Activated effector memory CD4-positive, alpha-beta T cell treated with Interleukin-2 at 50 U/mL for 16 hours (primary cell): ENCODE results near the gene SMIM12.
"Not testable (repeated sequence)": the region's sequence is repeated elsewhere in the genome, so short reads cannot be mapped to it uniquely, and the experiment has no call there.

Experiments
- DNase-seq: peaks from one replicate; pipeline ENCODE4 v3.0.0-alpha.2; 2020

Gene SMIM12

DNA sequence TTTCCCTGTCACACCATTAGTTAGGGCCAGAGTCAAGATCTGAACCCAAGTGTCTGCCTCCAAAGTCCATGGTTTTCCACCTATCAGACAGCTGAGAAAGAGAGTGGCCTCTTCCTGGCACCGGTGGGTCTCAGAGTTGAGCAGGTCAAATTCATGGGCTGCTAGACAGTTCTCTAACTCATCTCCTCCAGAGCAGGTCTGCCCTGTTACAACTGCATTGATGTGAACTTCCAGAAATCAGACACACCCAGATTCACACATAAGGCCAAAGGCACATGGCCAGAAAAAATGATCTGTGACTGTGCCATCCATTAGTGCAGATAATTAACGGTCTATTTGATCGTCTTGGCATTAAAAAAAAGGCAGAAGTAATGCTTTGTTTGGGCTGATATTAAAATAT, 17.5 kb downstream of the SMIM12 start:
- DNase-seq: no peak

GRCh38 chr1:34840426-34840825, 19.1 kb downstream of the SMIM12 start:
- DNase-seq: no peak

DNA sequence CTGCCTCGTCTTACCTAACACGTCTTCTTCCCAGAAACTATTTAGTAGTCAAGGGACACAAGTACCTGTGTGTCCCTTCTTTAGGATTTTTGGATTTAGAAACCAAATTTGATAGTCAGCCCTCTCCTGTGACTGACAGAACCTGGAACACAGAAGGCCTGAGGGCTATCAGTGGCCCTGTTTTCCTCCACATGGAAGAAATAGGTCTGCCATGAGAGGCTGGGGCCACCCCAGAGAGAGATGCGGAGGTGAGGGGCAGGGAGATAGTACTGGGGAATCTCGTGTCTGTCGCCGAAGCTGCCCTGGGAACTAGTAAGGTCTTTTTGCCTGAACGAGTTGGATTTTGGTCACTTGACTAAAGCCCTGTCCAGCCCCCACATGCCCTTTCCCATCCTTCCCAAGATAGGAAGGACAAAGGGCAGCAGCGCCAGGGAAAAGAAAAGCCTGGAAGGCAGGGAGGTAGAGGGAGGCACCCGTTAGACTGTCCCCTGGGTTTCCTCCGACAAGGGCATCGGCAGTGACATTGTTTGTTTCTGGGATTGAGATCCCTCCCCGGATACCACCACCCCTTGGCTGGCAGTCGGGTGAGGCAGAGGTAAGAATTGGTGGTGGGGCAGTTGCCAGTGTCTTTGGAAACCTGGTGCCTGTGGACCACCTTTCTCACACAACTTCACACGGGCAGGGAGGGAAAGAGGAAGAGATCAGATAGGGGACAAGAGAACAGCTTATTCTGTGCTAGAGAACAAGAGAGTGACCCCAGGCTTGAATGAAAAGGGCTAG, 19.8 kb downstream of the SMIM12 start:
- no peak for DNase-seq

- no peak for DNase-seq
These were observed 25.8 kb downstream of the SMIM12 start for GRCh38 chr1:34833711-34834110.

DNA sequence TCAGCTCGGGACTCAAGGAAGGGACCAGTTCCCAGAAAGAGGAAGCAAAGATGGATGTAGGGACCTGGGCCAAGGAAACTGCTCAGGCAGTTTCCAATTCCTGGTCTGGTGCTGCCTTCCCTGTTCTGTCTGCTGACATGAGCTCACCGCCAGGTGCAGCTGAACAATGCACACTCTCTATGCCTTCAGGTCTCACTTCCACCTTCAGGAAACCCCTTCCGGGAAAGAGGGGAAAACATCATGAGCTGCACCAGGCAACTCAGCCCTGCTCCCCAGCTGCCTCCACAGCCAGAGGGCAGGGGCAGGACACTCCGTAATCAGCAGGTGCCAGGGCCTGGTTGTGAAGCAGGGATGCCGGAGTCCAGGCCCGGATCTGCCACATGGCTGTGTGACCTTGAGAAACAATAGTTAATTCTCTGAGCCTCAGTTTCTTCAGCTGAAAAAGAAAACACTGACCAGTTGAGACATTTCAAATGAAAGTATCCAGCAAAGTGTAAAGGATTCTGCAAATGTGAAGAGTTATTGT, 27.8 kb downstream of the SMIM12 start:
- no peak for DNase-seq

DNA sequence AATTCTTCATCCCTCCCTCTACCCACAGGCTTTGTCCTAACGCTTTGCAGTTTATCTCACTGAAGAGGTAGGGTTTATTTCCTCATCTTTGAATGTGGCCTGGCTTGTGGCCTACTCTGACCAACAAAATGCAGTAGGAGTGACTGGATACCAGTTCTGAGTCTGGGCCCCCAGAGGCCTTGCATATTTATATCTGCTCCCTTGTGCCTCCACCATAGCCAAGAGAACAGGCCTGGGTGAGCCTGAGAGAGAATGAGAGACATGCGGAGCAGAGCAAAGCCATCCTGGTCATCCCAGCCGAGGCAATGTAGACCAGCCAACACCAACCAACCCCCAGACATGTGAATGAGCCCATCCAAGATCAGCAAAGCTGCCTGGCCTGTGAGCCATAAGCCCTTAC, 30.3 kb downstream of the SMIM12 start:
- DNase-seq: no peak

GRCh38 chr1:34828611-34829010, 30.9 kb downstream of the SMIM12 start:
- no peak for DNase-seq

GRCh38 chr1:34827341-34827941, 32.1 kb downstream of the SMIM12 start:
- DNase-seq: no peak

DNA sequence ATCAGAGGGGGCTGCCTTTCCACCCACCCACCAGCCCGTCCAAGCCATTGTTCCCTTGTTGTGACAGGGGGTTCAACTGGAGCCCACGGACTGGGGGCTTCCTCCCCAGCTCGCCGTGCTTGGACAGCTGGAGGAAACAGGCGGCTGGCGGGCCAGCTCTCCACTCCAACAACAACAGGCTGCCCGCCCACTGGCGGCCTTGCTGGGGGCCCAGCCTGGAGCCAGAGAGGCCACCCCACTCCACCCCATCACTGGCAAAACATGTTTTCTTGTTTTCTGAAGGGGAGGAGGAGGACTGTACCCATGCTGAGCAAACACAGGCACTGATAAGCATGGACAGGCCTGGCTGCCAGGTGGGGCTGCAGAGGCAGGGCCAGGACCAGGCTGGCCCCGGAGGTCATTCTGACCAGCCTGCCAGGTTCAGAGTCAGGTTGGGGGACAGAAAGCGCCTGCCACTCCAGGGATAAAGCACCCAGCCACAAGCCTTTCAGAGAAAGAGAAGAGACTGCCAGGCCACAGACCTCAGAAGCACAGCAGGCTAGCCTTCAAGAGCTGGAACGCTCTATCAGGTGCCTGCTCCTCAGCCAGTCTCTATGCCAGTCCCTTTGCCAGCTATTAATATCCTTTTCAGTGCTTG, 34.0 kb downstream of the SMIM12 start:
- no peak for DNase-seq

DNA sequence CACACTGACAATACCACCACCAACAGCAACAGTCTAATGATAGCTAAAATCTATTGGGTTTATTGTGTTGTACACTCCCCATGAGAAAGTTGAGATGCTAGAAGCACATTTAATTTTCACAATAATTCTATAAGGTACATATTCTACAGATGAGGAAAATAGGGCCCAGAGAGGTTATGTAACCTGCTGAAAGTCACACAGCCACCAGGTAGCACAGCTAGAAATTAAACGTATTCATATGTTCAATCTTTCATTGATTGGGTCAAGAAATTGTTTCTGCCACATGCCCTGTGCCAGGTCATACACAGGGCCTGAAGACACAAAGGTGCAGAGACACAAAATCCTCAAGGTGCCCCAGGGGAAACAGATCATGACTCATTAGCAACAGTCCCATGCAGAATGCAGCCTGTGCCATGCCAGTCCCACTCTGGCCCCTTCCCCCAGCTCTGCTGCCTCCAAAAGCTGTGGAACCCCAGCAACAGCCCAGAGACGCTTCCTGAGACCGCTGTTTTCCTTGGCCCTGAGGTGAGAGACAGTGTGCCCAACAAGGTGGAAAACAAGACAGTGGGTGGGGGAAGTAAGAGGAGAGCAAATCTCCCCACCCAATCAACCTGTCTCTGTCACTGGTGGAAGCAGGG, 34.6 kb downstream of the SMIM12 start:
- DNase-seq: no peak

DNA sequence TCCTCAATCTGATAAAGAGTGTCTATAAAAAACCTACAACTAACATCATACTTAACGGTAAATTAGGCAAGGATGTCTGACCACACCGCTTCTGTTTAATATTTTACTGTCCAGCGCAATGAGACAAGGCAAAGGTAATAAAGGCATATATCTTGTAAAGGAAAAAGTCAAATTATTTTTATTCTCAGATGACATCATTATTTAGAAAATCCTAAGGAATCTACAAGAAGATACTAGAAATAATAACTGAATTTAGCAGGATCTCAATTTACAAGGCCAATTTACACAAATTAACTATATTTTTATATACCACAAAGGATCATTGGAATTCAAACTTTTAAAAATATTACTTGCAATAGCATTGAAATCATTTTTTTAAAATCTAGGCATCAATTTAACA, 37.3 kb downstream of the SMIM12 start:
- no peak for DNase-seq

- DNase-seq: not testable (repeated sequence)
These were observed 40.7 kb downstream of the SMIM12 start for GRCh38 chr1:34818862-34819261.

GRCh38 chr1:34816778-34817177, 42.8 kb downstream of the SMIM12 start:
- no peak for DNase-seq

DNA sequence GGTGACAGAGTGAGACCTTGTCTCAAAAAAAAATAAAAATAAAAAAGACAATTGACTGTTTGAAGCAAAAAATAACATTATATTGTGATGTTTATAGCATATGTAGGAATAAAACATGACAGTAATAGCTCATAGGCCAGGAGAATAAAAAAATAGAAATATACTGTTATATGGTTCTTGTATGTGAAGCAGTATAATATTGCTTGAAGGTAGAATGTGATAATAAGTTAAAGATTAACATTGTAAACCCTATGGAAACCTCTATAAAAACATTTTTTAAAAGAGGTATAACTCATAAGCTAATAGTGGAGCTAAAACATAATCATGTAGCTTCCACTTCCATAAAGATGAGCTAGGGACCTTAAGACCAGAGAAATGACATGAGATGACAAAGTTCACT, 43.2 kb downstream of the SMIM12 start:
- no peak for DNase-seq

DNA sequence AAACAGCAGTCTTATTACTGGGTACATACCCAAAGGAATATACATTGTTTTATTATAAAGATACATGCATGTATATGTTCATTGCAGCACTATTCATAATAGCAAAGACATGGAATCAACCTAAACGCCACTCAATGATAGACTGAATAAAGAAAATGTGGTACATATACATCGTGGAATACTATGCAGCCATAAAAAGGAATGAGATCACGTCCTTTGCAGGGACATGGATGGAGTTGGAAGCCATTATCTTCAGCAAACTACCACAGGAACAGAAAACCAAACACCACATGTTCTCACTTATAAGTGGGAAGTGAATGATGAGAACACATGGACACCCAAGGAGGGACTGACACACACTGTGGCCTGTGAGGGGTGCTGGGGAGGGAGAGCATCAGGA, 48.8 kb downstream of the SMIM12 start:
- not testable (repeated sequence) for DNase-seq

GRCh38 chr1:34808051-34808810, 51.3 kb downstream of the SMIM12 start:
- DNase-seq: no peak

DNA sequence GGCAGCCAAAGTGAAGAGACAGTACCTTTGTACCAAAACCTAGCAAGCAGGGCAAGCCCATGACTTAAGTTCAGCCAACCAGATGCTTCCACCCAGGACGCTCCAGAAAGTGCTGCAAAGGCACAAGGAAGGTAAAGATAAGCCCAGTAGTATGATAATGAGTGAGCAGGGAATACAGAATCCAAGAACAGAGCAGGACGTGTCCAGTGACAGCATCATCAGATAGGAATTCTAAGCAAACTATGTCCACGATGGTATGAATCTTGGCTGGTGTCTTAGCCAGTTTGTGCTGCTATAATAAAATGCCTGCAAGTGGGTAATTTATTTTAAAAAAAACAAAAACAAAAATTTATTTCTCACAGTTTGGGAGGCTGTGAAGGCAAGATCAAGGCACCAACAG, 53.2 kb downstream of the SMIM12 start:
- DNase-seq: no peak

GRCh38 chr1:34803770-34804169, 55.8 kb downstream of the SMIM12 start:
- no peak for DNase-seq
